GM19452 (cell line): ENCODE data around the gene SH3RF3.

ENCODE experiments used
- ATAC-seq: cut with Tn5 transposase; IDR thresholded peaks from one replicate; pipeline ENCODE4 v1.9.1; 2021; ENCODE audit not compliant: unreplicated experiment

Gene SH3RF3

DNA sequence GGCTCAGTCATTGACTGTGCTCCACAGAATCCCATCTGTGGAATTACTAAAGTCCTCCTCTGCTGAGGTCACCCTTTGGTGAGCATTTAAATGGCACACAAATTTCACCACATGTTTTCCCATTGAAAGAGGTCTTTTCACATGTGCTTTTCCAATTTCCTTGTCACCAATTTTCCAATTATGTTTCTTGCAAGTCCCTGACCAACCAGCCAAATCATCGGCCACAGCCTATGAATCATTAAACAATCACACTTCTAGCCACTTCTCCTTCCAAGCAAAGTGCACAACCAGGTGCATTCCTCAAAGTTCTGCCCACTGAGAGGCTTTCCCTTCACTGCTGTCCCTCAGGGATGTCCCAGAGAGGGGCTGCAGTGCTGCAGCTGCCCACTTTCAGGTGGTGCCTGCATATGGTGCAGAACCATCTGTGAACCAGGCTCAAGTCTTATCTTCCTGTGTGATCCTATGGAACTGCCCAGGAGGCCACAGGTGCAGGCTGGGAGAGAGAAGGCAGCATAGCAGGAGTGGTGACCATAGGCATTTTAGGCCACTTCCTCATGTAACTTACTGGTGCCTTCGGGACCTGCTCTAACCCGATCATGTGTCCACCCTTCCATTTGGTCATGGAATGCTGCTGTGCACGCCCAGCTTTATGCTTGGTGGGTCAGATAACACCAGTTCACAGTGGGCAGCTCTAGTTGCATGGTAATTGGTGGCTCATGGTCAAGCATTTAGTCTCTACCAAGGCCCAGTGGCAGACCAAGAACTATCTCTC is 331.7 kb downstream of the SH3RF3 start:
- no peak for ATAC-seq

DNA sequence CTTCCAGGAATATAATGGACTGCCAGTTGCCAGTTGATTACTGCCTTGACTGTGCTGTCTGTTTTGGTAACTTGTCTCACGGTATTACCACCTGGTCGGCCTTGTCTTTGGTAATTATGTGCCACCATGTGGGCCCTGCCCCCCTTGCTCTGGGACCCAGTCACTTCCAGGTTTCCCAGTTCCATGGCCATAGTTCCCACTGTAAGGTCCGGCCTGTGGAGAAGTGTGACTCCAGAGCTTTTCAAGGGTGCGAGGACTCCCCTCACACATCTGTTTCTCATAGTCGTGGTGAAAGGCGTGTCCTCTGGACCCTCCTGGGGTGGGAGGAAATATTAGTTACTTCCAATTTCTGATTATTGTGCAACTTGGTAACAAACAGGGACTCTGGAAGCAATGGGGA is 334.2 kb downstream of the SH3RF3 start:
- ATAC-seq = no peak

- no peak for ATAC-seq
Measured at GRCh38 chr2:109463891-109464290, 334.9 kb downstream of the SH3RF3 start.

GRCh38 chr2:109466674-109467575 is 337.9 kb downstream of the SH3RF3 start:
- no peak for ATAC-seq

- no peak for ATAC-seq
Measured at GRCh38 chr2:109467701-109468100, 338.7 kb downstream of the SH3RF3 start.

DNA sequence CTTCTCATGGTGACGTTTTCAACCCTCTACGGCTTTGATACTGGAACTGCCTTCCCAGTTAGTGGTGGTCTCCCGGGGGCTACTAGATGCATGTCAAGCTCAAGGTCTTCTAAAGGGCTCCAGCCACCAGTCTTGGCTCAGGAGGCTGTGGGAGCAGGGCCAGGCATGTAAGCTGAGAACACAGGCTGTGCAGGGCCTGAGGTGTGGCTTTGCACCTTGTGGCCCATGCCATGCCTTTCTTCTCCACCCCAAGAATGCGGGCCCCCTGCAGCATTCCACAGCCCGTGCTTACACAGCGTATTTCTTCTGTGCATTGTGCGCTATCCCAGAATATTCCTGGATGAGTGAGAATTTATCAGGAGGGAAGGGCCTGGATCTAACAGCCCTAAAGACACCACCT is 339.9 kb downstream of the SH3RF3 start:
- no peak for ATAC-seq

GRCh38 chr2:109471658-109472057 is 342.7 kb downstream of the SH3RF3 start:
- no peak for ATAC-seq

- ATAC-seq = no peak
Measured at GRCh38 chr2:109472331-109472959, 343.4 kb downstream of the SH3RF3 start.

- ATAC-seq = no peak
Measured at GRCh38 chr2:109472974-109473373, 344.0 kb downstream of the SH3RF3 start.

DNA sequence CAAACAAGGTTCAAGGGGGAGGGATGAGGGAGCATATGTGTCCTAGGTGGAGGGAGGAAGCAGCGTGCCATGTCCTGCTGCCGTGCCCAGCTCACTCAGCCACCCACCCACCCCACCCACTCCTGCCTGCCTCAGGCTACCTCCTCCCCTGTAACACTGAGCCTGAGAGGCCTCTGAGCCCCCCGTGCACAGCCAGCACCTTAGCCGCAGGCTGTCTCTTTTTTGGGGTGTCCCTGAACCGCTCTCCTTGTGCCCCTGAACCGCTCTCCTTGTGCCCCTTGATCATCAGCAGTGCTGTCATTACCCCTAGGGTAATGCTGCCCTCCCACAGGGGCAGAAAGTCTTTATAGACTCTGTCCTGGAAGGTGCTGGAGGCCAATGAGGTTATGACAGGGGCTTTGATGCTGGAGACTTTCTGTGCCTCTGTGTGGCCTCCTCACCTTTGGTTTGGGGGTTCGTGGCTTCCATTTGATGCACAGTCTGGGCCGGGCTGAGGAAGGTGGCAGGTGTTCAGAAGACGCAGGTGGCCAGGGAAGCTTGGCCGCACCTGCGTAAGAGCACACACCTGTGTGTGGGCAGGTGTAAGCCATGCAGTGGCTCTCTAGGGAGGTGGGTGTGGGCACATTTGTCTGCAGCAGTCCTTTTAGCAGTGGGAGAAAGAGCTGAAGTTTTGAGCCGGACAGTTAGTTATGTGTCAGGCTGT is 344.8 kb downstream of the SH3RF3 start:
- no peak for ATAC-seq

DNA sequence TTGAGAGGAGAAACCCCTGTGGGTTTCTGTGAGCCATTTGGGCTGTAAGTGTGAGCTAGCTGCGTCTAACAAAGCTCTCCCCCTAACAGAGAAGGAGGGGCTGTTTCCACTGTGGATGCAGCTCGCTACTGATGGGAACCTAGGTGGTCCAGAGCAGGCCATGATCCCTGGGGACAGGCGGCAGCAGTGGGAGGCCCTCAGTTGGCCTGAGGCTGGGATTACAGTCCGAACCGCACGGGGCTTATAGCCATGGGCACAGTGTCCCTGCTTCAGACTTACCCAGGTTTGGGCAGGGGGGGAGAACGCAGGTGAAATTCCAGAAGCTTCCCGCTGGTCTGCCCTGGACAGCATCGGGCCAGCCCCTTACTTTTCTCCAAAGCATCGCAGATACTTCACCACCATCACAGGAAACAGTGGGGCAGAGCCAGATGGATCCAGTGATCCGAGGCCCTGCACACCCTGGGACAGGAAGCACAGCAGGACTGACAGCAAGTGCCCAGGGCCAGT is 345.4 kb downstream of the SH3RF3 start:
- no peak for ATAC-seq

- no peak for ATAC-seq
Measured at GRCh38 chr2:109475531-109476210, 346.7 kb downstream of the SH3RF3 start.

- no peak for ATAC-seq
Measured at GRCh38 chr2:109476641-109477441, 347.8 kb downstream of the SH3RF3 start.

DNA sequence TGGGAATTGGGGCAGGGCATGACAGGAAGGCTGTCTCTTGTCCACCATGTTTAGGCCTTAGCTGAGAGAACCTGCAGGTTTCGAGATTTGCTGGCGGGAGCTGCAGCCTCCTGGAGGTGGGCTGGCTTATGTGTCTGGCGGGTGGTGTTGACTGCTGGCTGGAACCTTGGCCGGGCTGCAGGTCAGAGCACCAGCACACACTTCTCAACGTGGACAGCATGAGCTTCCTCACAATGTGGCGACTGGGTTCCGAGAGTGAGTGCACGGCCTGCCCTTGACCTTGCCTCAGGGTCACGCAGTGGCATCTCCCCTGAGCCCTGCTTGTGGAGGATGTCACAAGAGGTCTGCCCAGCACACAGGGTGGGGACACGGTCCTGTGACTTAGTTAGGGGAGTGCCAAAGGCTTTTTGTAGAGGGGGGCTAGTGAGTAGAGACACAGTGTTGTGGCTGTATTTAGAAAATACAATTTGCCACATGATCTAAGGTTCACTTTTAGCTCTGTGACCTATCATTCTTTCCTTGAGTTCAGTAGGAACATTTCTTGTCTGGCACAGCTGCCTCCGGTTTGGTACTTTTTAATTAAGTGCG is 350.0 kb downstream of the SH3RF3 start:
- no peak for ATAC-seq

- ATAC-seq = no peak
Measured at GRCh38 chr2:109479804-109480203, 350.8 kb downstream of the SH3RF3 start.

- ATAC-seq = no peak
Measured at GRCh38 chr2:109480486-109481195, 351.6 kb downstream of the SH3RF3 start.

- ATAC-seq = no peak
Measured at GRCh38 chr2:109481196-109481555, 352.2 kb downstream of the SH3RF3 start.

GRCh38 chr2:109481599-109481998 is 352.6 kb downstream of the SH3RF3 start:
- ATAC-seq = no peak
